Left renal pelvis (tissue), 4 donors: ENCODE measurements around the gene GTPBP8. TPM values are rescaled to one million over a fixed set of nuclear protein-coding genes. Genes with fewer than 3 reads are reported as not detected.

ENCODE experiments used
- polyA plus RNA-seq, 4 donors: library from polyadenylated mRNA; unstranded; fragments of 120-200 nt; gene quantifications; one replicate each; pipeline ENCODE4 v1.2.1, GENCODE V29; 2013; ENCODE audit not compliant: insufficient read length in 4 of 4

The GTPBP8 gene
- polyA plus RNA-seq, 4 donors = 21.0 to 25.4 (median 23.1) TPM

Other genes with a start within 250 kb of the GTPBP8 start
- gene CD200R1L, start 144.1 kb upstream of the GTPBP8 start, polyA plus RNA-seq = not detected
- gene CD200R1, start 15.9 kb upstream of the GTPBP8 start, polyA plus RNA-seq = 1 to 10 TPM in 3 of 4 donors, under 1 TPM in 1; 0.60 to 3.7 (median 1.5) TPM
- 100 to 1,000 TPM in 1 of 4 donors, 10 to 100 TPM in 3; 26.0 to 167 (median 34.6) TPM for gene BOC, start 220.6 kb downstream of the GTPBP8 start, polyA plus RNA-seq